Right atrium auricular region (tissue), 2 donors: ENCODE measurements around the gene ACSF3. TPM values are rescaled to one million over a fixed set of nuclear protein-coding genes. Genes with fewer than 3 reads are reported as not detected.

Experiments
- DNase-seq: peaks from one replicate; pipeline ENCODE4 v3.0.0-alpha.2; 2019; ENCODE audit warnings: low spot score
- H3K27ac ChIP-seq, 2 donors: fragments of 200-600 bp; sonication (generic); 1 replicate in 1 of 2; 2 replicates in 1 of 2; pipeline ENCODE4 v1.5.1; 2016 to 2019
- H3K27me3 ChIP-seq, 2 donors: fragments of 200-600 bp; sonication (generic); one replicate each; pipeline versions ENCODE4 v1.5.1 to v1.6.0; 2017 to 2019
- H3K36me3 ChIP-seq: fragments of 200-600 bp; sonication (generic); one replicate; pipeline ENCODE4 v1.5.1; 2016
- H3K4me1 ChIP-seq, 2 donors: fragments of 200-600 bp; sonication (generic); one replicate each; pipeline versions ENCODE4 v1.5.1 to v1.6.0; 2017 to 2019
- H3K4me3 ChIP-seq, 2 donors: fragments of 200-600 bp; sonication (generic); 1 replicate in 1 of 2; 2 replicates in 1 of 2; pipeline ENCODE4 v1.5.1; 2017 to 2019; ENCODE audit warnings: mild to moderate bottlenecking in 1 of 2, moderate library complexity in 1 of 2
- H3K9me3 ChIP-seq, 2 donors: fragments of 200-600 bp; sonication (generic); one replicate each; pipeline ENCODE4 v1.5.1; 2019
- total RNA-seq, 2 donors: library from RNA; depleted of rRNA; stranded (reverse); fragments of >200 nt; gene quantifications; one replicate each; pipeline ENCODE4 v1.1.0, GENCODE V29; 2016
- TF ChIP-seq, protein P1 (sequence below), 2 donors: fragments of 200-600 bp; sonication (generic); IDR thresholded peaks; one replicate each; pipeline ENCODE4 v1.5.1; 2019; ENCODE audit warnings: antibody characterized with exemption in 2 of 2

ACSF3 gene
- total RNA-seq, 2 donors from 2014 or later = 13.4 to 15.9 TPM

DNA sequence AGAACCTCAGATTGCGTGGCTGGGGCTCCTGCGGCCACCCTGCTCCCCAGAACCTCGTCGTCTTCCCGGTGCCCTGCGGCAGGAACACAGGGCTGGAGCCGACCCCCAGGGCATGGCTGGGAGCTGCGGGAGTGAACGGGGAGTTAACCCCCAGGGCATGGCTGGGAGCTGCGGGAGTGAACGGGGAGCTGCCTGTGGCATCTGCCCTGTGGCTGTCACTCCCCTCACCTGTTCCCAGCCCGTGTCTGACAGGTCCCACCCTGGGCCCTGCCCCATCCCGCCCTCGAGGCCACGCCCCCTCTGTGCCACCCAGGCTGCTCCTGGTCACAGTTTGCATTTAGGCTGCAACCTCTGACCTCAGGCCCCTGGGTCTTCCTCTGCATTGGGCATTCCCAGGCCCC, 39.4 kb upstream of the ACSF3 start:
- TF ChIP-seq, protein P1, sequence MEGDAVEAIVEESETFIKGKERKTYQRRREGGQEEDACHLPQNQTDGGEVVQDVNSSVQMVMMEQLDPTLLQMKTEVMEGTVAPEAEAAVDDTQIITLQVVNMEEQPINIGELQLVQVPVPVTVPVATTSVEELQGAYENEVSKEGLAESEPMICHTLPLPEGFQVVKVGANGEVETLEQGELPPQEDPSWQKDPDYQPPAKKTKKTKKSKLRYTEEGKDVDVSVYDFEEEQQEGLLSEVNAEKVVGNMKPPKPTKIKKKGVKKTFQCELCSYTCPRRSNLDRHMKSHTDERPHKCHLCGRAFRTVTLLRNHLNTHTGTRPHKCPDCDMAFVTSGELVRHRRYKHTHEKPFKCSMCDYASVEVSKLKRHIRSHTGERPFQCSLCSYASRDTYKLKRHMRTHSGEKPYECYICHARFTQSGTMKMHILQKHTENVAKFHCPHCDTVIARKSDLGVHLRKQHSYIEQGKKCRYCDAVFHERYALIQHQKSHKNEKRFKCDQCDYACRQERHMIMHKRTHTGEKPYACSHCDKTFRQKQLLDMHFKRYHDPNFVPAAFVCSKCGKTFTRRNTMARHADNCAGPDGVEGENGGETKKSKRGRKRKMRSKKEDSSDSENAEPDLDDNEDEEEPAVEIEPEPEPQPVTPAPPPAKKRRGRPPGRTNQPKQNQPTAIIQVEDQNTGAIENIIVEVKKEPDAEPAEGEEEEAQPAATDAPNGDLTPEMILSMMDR (IDR thresholded peaks at IDR 0.05) = no peak
- Histone ChIP-seq H3K4me3 (no peak overlapping the region), H3K27ac (no peak overlapping the region), H3K4me1 (no peaks in the 10 kb centered on the region), H3K27me3 (no peaks in the 10 kb centered on the region), H3K36me3 (no peaks in the 10 kb centered on the region), H3K9me3 (no peaks in the 10 kb centered on the region)
- no peak for DNase-seq

DNA sequence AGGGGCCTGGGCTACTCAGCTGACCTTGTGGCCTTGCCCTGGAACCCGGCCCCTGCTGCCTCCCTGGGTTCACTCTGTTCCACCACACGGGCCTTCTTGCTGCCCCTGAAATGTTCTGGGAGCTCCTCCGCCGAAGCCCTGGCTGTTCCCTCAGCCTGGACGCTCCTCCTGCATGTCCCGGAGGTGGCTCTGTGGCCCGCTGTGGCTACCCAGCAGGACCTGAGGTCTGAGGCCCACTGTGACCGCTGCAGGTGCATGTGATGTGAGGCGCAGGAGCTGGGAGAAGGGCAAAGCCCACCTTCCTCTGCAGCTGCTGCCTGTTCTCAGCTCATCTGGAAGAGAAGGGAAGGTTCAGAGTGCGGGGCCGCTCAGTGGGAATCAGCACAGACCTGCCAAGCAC, 38.9 kb upstream of the ACSF3 start:
- H3K27me3 ChIP-seq = no peaks in the 10 kb centered on the region
- TF ChIP-seq, protein P1 (IDR thresholded peaks at IDR 0.05) = no peak

DNA sequence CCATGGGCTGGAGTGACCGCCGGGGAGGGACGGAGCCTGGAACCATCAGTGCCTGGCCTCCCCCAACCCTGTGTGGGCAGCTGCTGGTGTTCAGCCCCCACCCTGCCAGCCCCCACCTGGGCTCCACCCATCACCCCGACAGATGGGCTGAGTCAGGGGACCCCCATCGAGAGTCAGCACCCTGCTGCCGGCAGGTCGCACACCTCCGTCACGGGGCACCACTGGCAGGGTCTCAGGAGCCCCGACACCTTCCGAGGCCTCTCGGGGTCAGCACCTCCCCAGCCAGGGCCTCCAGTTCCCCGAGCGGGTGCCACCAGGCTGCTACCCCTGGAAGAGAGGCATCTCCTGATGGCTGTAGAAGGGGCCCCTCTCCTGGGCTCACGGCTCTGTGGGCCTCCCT, 38.3 kb upstream of the ACSF3 start:
- TF ChIP-seq, protein P1 (IDR thresholded peaks at IDR 0.05) = no peak
- H3K27me3 ChIP-seq = no peaks in the 10 kb centered on the region

More for the DNA sequence above, 38.9 kb upstream of the ACSF3 start:
- H3K4me3 ChIP-seq = no peak overlapping the region
- DNase-seq = no peak
- H3K36me3 ChIP-seq = no peaks in the 10 kb centered on the region
- H3K4me1 ChIP-seq = no peaks in the 10 kb centered on the region
- H3K27ac ChIP-seq = no peak overlapping the region
- H3K9me3 ChIP-seq = no peaks in the 10 kb centered on the region

DNA sequence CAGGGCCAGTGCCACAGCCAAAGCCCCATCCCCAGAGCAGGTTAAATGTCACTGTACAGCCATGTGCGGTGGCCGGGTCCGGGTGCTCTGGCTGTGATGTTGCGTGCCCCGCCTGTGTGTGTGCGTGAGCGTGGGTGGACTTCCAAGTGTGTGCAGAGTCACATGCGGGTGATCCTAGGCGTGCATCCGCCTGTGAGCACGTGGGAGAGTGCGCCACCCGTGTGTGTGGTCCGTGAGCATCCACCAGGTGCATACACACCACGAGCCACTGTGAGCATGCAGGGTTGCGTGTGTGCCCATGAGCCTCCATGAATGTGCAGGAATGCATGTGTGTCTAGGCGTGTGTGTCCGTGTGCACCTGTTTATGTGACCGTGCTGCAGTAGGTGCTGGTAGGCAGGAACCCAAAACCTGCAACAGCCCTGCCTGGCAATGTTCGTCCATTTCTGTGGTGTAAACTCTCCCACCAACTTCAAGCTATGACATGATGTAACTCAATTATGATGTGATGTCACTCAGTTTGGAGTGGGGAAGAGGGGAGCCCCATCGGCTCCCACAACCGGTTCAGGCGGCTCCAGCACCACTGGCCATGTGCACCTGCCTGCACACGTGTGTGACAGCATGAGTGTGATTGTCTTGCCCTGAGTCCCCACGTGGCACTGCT, 37.6 kb upstream of the ACSF3 start:
- no peaks in the 10 kb centered on the region for H3K4me1 ChIP-seq
- no peaks in the 10 kb centered on the region for H3K27me3 ChIP-seq
- no peak overlapping the region for H3K4me3 ChIP-seq
- no peak overlapping the region for H3K27ac ChIP-seq
- DNase-seq = no peak
- H3K9me3 ChIP-seq = no peaks in the 10 kb centered on the region
- no peaks in the 10 kb centered on the region for H3K36me3 ChIP-seq
- TF ChIP-seq, protein P1 (IDR thresholded peaks at IDR 0.05) = no peak

More for the DNA sequence above, 38.3 kb upstream of the ACSF3 start:
- Histone ChIP-seq H3K9me3 (no peaks in the 10 kb centered on the region), H3K4me3 (no peak overlapping the region), H3K36me3 (no peaks in the 10 kb centered on the region), H3K4me1 (no peaks in the 10 kb centered on the region), H3K27ac (no peak overlapping the region)
- DNase-seq = no peak

DNA sequence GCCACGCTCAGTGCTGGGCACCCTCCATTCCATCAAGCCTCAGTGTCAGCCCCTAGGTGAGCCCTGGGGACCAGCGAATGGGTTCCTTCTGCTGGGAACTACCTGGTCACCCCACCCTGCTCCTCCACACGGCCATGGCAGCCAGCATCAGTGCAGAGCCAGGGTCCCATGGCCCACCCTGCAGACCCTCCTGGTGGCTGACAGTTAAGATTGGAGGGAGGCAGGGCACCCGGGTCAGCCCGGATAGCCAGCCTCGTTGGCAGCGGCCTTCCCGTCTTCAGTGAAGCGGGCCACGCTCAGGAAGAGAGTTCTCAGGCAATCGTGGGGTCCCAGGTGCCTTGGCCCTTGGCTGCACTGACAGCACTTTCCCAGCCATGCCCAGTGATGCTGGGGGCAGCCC, 37.1 kb upstream of the ACSF3 start:
- Histone ChIP-seq H3K4me1 (no peaks in the 10 kb centered on the region), H3K27me3 (no peaks in the 10 kb centered on the region), H3K4me3 (no peak overlapping the region), H3K9me3 (no peaks in the 10 kb centered on the region), H3K27ac (no peak overlapping the region), H3K36me3 (no peaks in the 10 kb centered on the region)
- TF ChIP-seq, protein P1 (IDR thresholded peaks at IDR 0.05) = no peak
- DNase-seq = no peak

DNA sequence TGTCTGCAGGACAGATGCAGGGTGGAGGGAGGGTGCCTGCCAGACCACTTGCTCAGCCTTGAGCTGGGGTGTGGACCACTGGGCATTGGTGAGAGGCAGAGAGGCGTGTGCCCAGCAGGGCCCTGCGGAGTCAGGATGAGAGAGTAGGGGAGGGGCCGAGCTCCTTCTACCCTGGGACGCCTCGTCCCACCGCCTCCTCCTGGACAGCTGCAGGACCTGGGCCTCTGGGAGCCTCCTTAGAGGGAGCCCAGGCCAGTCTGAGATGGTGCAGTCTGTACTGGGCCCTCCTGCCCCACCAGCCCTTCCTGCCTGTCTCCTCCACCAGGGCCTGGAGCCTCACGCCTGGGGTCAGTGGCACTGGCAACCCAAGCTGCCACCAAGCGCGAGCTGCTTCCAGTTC, 35.9 kb upstream of the ACSF3 start:
- no peak overlapping the region for H3K4me3 ChIP-seq
- no peaks in the 10 kb centered on the region for H3K4me1 ChIP-seq
- no peaks in the 10 kb centered on the region for H3K36me3 ChIP-seq
- TF ChIP-seq, protein P1 (IDR thresholded peaks at IDR 0.05) = no peak
- H3K9me3 ChIP-seq = no peaks in the 10 kb centered on the region
- no peak overlapping the region for H3K27ac ChIP-seq
- H3K27me3 ChIP-seq = no peaks in the 10 kb centered on the region
- DNase-seq = no peak
